ENCODE data around the gene ADGRL3.

ADGRL3 gene

DNA sequence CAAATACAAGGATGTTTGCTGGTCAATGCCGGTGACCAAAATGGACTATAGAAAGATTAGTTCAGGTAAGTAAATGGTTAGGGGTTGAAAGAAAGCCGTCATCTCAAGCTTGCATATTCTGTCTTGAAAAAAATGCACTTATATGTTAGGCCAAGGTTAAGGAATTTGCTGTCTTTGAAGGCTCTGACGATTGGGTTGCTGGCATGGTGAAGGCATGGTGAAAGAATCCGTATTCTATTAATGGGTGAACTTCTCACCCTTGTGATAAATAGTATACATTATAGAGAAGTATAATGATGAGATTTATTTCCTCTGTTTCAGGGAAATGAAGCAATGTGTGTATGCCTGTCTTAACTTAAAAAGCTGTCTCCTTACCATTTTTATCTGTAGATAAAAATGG lies 132.6 kb downstream of the ADGRL3 start:
- POLR2A ChIA-PET, result no interaction called here
- no peak for DNase-seq (ENCODE audit: extremely low spot score)
- TF ChIP-seq, protein P1, sequence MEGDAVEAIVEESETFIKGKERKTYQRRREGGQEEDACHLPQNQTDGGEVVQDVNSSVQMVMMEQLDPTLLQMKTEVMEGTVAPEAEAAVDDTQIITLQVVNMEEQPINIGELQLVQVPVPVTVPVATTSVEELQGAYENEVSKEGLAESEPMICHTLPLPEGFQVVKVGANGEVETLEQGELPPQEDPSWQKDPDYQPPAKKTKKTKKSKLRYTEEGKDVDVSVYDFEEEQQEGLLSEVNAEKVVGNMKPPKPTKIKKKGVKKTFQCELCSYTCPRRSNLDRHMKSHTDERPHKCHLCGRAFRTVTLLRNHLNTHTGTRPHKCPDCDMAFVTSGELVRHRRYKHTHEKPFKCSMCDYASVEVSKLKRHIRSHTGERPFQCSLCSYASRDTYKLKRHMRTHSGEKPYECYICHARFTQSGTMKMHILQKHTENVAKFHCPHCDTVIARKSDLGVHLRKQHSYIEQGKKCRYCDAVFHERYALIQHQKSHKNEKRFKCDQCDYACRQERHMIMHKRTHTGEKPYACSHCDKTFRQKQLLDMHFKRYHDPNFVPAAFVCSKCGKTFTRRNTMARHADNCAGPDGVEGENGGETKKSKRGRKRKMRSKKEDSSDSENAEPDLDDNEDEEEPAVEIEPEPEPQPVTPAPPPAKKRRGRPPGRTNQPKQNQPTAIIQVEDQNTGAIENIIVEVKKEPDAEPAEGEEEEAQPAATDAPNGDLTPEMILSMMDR (IDR thresholded peaks at IDR 0.05; ENCODE audit: control extremely low read depth, extremely low read depth, low read depth, missing control alignments), result no peak
- CTCF ChIA-PET, result no interaction called here

DNA sequence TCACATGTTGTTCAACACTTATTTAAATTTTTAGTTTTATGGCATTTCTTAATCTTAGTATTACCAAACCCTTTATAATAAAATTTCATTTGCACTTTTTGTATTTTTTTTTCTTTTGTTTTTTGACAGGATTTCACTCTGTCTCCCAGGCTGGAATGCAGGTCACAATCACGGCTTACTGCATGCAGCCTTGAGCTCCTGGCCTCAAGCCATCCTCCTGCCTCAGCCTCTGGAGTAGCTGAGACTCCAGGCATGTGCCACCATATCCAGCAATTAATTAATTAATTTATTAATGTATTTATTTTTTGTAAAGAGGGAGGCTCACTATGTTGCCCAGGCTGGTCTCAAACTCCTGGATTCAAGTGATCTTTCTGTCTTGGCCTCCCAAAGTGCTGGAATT lies 133.4 kb downstream of the ADGRL3 start:
- ChIA-PET CTCF (interaction anchor here (0.6 kb wide), 1 partner anchor 23 kb away, joined by 3 read pairs; no protein-coding TSS in a partner anchor), POLR2A (no interaction called here)
- no peak for DNase-seq (ENCODE audit: extremely low spot score)
- TF ChIP-seq, protein P1 (IDR thresholded peaks at IDR 0.05; ENCODE audit: control extremely low read depth, extremely low read depth, low read depth, missing control alignments), result no peak

DNA sequence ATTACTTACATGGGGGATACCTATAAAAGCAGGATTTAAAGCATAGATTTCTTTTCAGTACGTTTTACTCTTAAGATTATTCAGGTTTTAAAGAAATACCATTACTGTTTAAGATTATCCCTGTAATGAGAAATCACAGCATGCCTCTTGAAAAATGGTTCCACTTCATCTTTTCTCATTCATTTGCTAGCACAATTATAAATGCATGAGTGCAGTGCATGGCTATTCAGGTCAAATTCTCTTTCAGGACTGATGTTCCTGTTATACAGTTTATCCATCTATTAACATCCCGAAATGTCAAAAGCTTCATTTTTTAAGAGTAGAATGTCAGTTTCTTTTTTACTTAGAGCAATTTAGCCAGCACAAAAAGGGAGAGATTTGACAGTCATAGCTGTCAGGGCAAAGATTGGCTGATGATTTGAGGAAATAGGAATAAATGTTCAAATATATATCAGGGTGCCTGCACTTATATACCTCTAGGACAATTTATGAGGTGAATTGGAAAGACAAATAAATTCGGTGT lies 135.2 kb downstream of the ADGRL3 start:
- DNase-seq (ENCODE audit: extremely low spot score), result no peak
- ChIA-PET CTCF (no interaction called here), POLR2A (no interaction called here)
- TF ChIP-seq, protein P1 (IDR thresholded peaks at IDR 0.05; ENCODE audit: control extremely low read depth, extremely low read depth, low read depth, missing control alignments), result no peak

DNA sequence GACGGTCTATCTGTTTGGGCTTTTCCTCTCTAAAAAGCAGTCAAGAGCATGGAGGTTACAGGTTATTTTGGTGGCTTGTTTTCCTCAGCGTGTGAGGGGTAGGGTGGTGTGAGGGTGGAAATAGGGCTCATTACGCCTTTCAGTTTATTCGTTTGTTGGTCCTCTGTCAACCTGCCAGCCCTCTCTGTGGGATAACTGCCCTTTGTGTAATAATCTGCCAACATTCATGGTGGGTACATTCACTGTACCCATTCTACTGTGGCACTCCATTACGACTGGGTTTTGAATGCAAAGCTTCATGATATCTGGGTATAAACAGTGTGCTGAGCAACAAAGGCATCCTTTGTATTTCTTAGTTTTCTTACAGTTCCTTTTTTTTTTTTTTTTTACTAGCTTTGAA lies 136.4 kb downstream of the ADGRL3 start:
- no peak for DNase-seq (ENCODE audit: extremely low spot score)
- TF ChIP-seq, protein P1 (IDR thresholded peaks at IDR 0.05; ENCODE audit: control extremely low read depth, extremely low read depth, low read depth, missing control alignments), result no peak
- ChIA-PET POLR2A (no interaction called here), CTCF (no interaction called here)

DNA sequence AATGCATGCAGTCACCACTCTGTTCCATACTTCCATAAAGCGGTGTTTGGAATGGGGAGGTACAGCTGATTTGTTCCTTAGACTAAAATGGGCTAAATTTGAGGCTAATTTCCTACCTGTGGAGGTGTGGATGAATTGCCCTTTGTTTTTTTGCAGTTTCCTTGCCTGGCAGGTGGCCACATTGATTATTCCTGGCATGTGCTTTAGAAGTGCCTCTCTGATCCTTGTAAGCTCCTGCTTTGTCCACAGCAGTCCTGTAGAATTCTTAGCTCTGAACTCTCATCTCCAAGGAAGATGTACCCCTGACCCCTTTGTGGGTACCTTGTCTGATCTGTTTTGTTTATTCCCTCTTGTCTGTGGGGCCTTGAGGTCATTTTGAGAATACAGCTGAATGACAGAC lies 136.8 kb downstream of the ADGRL3 start:
- ChIA-PET CTCF (no interaction called here), POLR2A (no interaction called here)
- DNase-seq (ENCODE audit: extremely low spot score), result no peak
- TF ChIP-seq, protein P1 (IDR thresholded peaks at IDR 0.05; ENCODE audit: control extremely low read depth, extremely low read depth, low read depth, missing control alignments), result no peak

DNA sequence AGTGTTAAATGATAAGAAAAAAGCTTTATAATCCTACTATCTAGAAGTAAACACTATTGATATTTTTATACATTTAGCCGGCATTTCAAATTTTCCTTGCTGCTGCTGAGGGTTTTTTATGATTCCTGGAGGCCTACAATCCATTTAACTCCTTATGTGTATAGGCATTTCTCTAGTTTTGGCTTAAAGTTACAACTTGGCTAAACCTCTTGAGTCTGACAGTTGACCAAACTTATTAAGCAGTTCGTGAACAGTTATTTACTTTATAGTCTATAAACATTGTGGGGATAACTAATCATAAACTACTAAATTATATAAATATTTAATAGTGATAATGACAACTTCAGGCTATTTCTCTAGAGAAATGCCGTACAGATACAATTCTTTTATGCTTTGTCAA lies 141.9 kb downstream of the ADGRL3 start:
- DNase-seq (ENCODE audit: extremely low spot score), result no peak
- ChIA-PET POLR2A (no interaction called here), CTCF (interaction anchor here (0.8 to 1.4 kb wide), 2 partner anchors 12 to 20 kb away, joined by 3 to 4 read pairs; no protein-coding TSS in a partner anchor)
- TF ChIP-seq, protein P1 (IDR thresholded peaks at IDR 0.05; ENCODE audit: control extremely low read depth, extremely low read depth, low read depth, missing control alignments), result no peak

DNA sequence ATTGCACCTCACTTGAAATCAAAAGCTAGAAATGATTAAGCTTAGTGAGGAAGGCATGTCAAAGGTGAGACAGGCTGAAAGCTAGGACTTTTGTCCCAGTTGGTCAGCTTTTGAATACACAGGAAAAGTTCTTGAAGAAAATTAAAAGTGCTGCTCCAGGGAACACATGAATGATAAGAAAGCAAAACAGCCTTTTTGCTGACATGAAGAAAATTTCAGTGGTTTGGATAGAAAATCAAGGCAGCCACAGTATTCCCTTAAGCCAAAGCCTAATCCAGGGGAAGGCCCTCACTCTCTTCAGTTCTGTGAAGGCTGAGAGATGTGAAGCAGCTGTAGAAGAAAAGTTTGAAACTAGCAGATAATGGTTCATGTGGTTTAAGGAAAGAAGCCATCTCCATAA lies 150.8 kb downstream of the ADGRL3 start:
- CTCF ChIA-PET, result no interaction called here

More for the DNA sequence above, 150.8 kb downstream of the ADGRL3 start:
- TF ChIP-seq, protein P1 (IDR thresholded peaks at IDR 0.05; ENCODE audit: control extremely low read depth, extremely low read depth, low read depth, missing control alignments), result no peak
- POLR2A ChIA-PET, result no interaction called here
- DNase-seq (ENCODE audit: extremely low spot score), result no peak

Data from GM10248 (cell line).